ENCODE measurements around the gene POLR2L. TPM values are rescaled to one million over a fixed set of nuclear protein-coding genes. Genes with fewer than 3 reads are reported as not detected.

POLR2L gene
- total RNA-seq, 2 experiments from 2014 or later = 74.6 to 79.4 TPM

GRCh38 chr11:843086-843734 is 881 bp upstream of the POLR2L start:
- Mint-ChIP-seq H3K4me1 (peaks cover 22% of the 10 kb centered on the region), H3K4me3 (peak overlapping the region; percentile 65), H3K9me3 (ENCODE audit: low read depth) (no peaks in the 10 kb centered on the region), H3K27me3 (peaks cover 4% of the 10 kb centered on the region), H3K36me3 (ENCODE audit: low read depth) (peaks cover 7% of the 10 kb centered on the region), H3K27ac (no peak overlapping the region)
- ChIA-PET CTCF (interaction anchor here (0.6 to 1.2 kb wide), 2 partner anchors 18 to 90 kb away, joined by 3 read pairs; no protein-coding TSS in a partner anchor), POLR2A (interaction anchor here (0.6 to 0.9 kb wide), 3 partner anchors 23 to 1857 kb away, joined by 4 to 8 read pairs (median 5); partner anchors contain the start of gene KCNQ1OT1)
- DNase-seq (peak; percentile 37), ATAC-seq (no peak)
- intact Hi-C loops (cut with DNase I, micrococcal nuclease) = loop anchor here (2.0 to 10.0 kb wide), 4 partner anchors 34 to 922 kb away; partner anchors contain the start of genes BRSK2 (in 1 of the 2), CTSD (in 1 of the 2) and RPLP2 (in 1 of the 2)

GRCh38 chr11:841981-842369 is 354 bp downstream of the POLR2L start:
- no peaks in the 10 kb centered on the region for H3K9me3 Mint-ChIP-seq (ENCODE audit: low read depth)
- H3K27me3 Mint-ChIP-seq = peaks cover 4% of the 10 kb centered on the region
- ATAC-seq (peak; percentile 41), DNase-seq (no peak)
- peaks cover 7% of the 10 kb centered on the region for H3K36me3 Mint-ChIP-seq (ENCODE audit: low read depth)
- POLR2A ChIA-PET = interaction anchor here (1.0 kb wide), 1 partner anchor 8 kb away, joined by 3 read pairs; no protein-coding TSS in a partner anchor
- H3K27ac Mint-ChIP-seq = peak overlapping the region; percentile 87
- peak overlapping the region; percentile 84 for H3K4me3 Mint-ChIP-seq
- CTCF ChIA-PET = no interaction called here
- intact Hi-C loops (cut with DNase I, micrococcal nuclease) = loop anchor here (1.0 to 10.0 kb wide), 13 partner anchors 9 to 923 kb away; partner anchors contain the start of genes RPLP2 (in 2 of the 2), AP2A2 (in 1 of the 2), BRSK2 (in 1 of the 2) and CHID1 (in 1 of the 2)
- peaks cover 22% of the 10 kb centered on the region for H3K4me1 Mint-ChIP-seq

GRCh38 chr11:839875-840617 is 2.3 kb downstream of the POLR2L start:
- POLR2A ChIA-PET = no interaction called here
- Mint-ChIP-seq H3K4me1 (peaks cover 25% of the 10 kb centered on the region), H3K4me3 (peak overlapping the region; percentile 84), H3K36me3 (ENCODE audit: low read depth) (peaks cover 7% of the 10 kb centered on the region), H3K27me3 (peaks cover 4% of the 10 kb centered on the region), H3K9me3 (ENCODE audit: low read depth) (no peaks in the 10 kb centered on the region), H3K27ac (no peak overlapping the region)
- ATAC-seq (no peak), DNase-seq (peak; percentile 45)
- CTCF ChIA-PET = interaction anchor here (0.6 kb wide), 1 partner anchor 20 kb away, joined by 3 read pairs; no protein-coding TSS in a partner anchor
- intact Hi-C loops (cut with DNase I, micrococcal nuclease) = loop anchor here in 1 of 2 experiments (10.0 kb wide), 3 partner anchors 545 to 925 kb away; partner anchors contain the start of genes BRSK2 and CTSD

- DNase-seq = no peak
- peaks cover 7% of the 10 kb centered on the region for H3K36me3 Mint-ChIP-seq (ENCODE audit: low read depth)
- H3K27ac Mint-ChIP-seq = no peak overlapping the region
- no peak for ATAC-seq
- H3K4me3 Mint-ChIP-seq = no peak overlapping the region
- no peaks in the 10 kb centered on the region for H3K9me3 Mint-ChIP-seq (ENCODE audit: low read depth)
- H3K4me1 Mint-ChIP-seq = peaks cover 26% of the 10 kb centered on the region
- peaks cover 4% of the 10 kb centered on the region for H3K27me3 Mint-ChIP-seq
- CTCF ChIA-PET = interaction anchor here (0.6 kb wide), 1 partner anchor 19 kb away, joined by 3 read pairs; no protein-coding TSS in a partner anchor
- intact Hi-C loops (cut with DNase I, micrococcal nuclease) = no loop called here
- POLR2A ChIA-PET = no interaction called here
Measured at GRCh38 chr11:839280-839623, 3.1 kb downstream of the POLR2L start.

- DNase-seq (no peak), ATAC-seq (no peak)
- Mint-ChIP-seq H3K36me3 (ENCODE audit: low read depth) (peaks cover 7% of the 10 kb centered on the region), H3K4me1 (peaks cover 28% of the 10 kb centered on the region), H3K4me3 (no peak overlapping the region), H3K9me3 (ENCODE audit: low read depth) (no peaks in the 10 kb centered on the region), H3K27ac (no peak overlapping the region), H3K27me3 (peaks cover 4% of the 10 kb centered on the region)
- intact Hi-C loops (cut with DNase I, micrococcal nuclease) = no loop called here
- POLR2A ChIA-PET = no interaction called here
- CTCF ChIA-PET = no interaction called here
Measured at GRCh38 chr11:838441-839279, 3.7 kb downstream of the POLR2L start.

- no peaks in the 10 kb centered on the region for H3K9me3 Mint-ChIP-seq (ENCODE audit: low read depth)
- no peak overlapping the region for H3K4me3 Mint-ChIP-seq
- H3K27ac Mint-ChIP-seq = no peak overlapping the region
- DNase-seq = no peak
- no peak for ATAC-seq
- ChIA-PET CTCF (interaction anchor here (1.4 kb wide), 1 partner anchor 11 kb away, joined by 3 read pairs; no protein-coding TSS in a partner anchor), POLR2A (no interaction called here)
- intact Hi-C loops (cut with DNase I, micrococcal nuclease) = no loop called here
- peaks cover 7% of the 10 kb centered on the region for H3K36me3 Mint-ChIP-seq (ENCODE audit: low read depth)
- H3K27me3 Mint-ChIP-seq = no peaks in the 10 kb centered on the region
- peaks cover 25% of the 10 kb centered on the region for H3K4me1 Mint-ChIP-seq
Measured at GRCh38 chr11:837990-838307, 4.4 kb downstream of the POLR2L start.

- H3K27ac Mint-ChIP-seq = no peak overlapping the region
- no peaks in the 10 kb centered on the region for H3K27me3 Mint-ChIP-seq
- ATAC-seq = no peak
Measured at GRCh38 chr11:837189-837989, 4.9 kb downstream of the POLR2L start.

GRCh38 chr11:836700-837099 is 5.6 kb downstream of the POLR2L start:
- Mint-ChIP-seq H3K27me3 (peaks cover 3% of the 10 kb centered on the region), H3K4me1 (peaks cover 29% of the 10 kb centered on the region), H3K27ac (no peak overlapping the region), H3K9me3 (ENCODE audit: low read depth) (no peaks in the 10 kb centered on the region), H3K36me3 (ENCODE audit: low read depth) (peaks cover 7% of the 10 kb centered on the region), H3K4me3 (no peak overlapping the region)
- POLR2A ChIA-PET = no interaction called here
- DNase-seq (no peak), ATAC-seq (no peak)
- intact Hi-C loops (cut with DNase I, micrococcal nuclease) = no loop called here
- CTCF ChIA-PET = interaction anchor here (1.4 kb wide), 1 partner anchor 12 kb away, joined by 3 read pairs; no protein-coding TSS in a partner anchor

More at GRCh38 chr11:837189-837989, 4.9 kb downstream of the POLR2L start:
- POLR2A ChIA-PET = no interaction called here
- DNase-seq = no peak
- CTCF ChIA-PET = interaction anchor here (1.4 kb wide), 1 partner anchor 11 kb away, joined by 3 read pairs; no protein-coding TSS in a partner anchor
- H3K4me3 Mint-ChIP-seq = no peak overlapping the region
- intact Hi-C loops (cut with DNase I, micrococcal nuclease) = no loop called here
- H3K4me1 Mint-ChIP-seq = peaks cover 25% of the 10 kb centered on the region
- H3K9me3 Mint-ChIP-seq (ENCODE audit: low read depth) = no peaks in the 10 kb centered on the region
- peaks cover 7% of the 10 kb centered on the region for H3K36me3 Mint-ChIP-seq (ENCODE audit: low read depth)

- ATAC-seq (no peak), DNase-seq (no peak)
- ChIA-PET POLR2A (no interaction called here), CTCF (no interaction called here)
- Mint-ChIP-seq H3K9me3 (ENCODE audit: low read depth) (no peaks in the 10 kb centered on the region), H3K4me1 (peaks cover 29% of the 10 kb centered on the region), H3K4me3 (no peak overlapping the region), H3K27me3 (peaks cover 7% of the 10 kb centered on the region), H3K27ac (no peak overlapping the region), H3K36me3 (ENCODE audit: low read depth) (peaks cover 7% of the 10 kb centered on the region)
- intact Hi-C loops (cut with DNase I, micrococcal nuclease) = no loop called here
Measured at GRCh38 chr11:836274-836673, 6.1 kb downstream of the POLR2L start.

GRCh38 chr11:834371-835316 is 7.7 kb downstream of the POLR2L start:
- no peak for ATAC-seq
- peaks cover 13% of the 10 kb centered on the region for H3K27me3 Mint-ChIP-seq
- H3K9me3 Mint-ChIP-seq (ENCODE audit: low read depth) = no peaks in the 10 kb centered on the region
- peaks cover 20% of the 10 kb centered on the region for H3K4me1 Mint-ChIP-seq
- H3K27ac Mint-ChIP-seq = no peak overlapping the region
- ChIA-PET POLR2A (interaction anchor here (1.1 to 1.4 kb wide), 2 partner anchors 7 to 15 kb away, joined by 3 to 7 read pairs; partner anchors contain the start of genes PNPLA2 and POLR2L), CTCF (no interaction called here)
- no peaks in the 10 kb centered on the region for H3K36me3 Mint-ChIP-seq (ENCODE audit: low read depth)
- intact Hi-C loops (cut with DNase I, micrococcal nuclease) = loop anchor here in 1 of 2 experiments (5.0 kb wide), 1 partner anchor 428 kb away; no protein-coding TSS in a partner anchor
- peak overlapping the region; percentile 69 for H3K4me3 Mint-ChIP-seq
- peak; percentile 46 for DNase-seq
